Measurements from ENCODE around the gene ITIH4. TPM values are rescaled to one million over a fixed set of nuclear protein-coding genes. Genes with fewer than 3 reads are reported as not detected.

ITIH4 gene
- total RNA-seq, 4 donors from 2014 or later = 2.0 to 4.6 (median 2.8) TPM

- H3K9me3 ChIP-seq = no peaks in the 10 kb centered on the region
- TF ChIP-seq EP300 (IDR thresholded peaks at IDR 0.05) (no peak), POLR2AphosphoS5 (IDR thresholded peaks at IDR 0.05) (no peak), POLR2A (IDR thresholded peaks at IDR 0.05; ENCODE audit: low read depth) (no peak), CTCF (IDR thresholded peaks at IDR 0.05) (no peak)
- 94% methylated on average over 2 of the region's 5 CpGs for WGBS
- H3K27me3 ChIP-seq = peaks cover 0 to 5% (median 0%) of the 10 kb centered on the region in 4 donors
- intact Hi-C loops (cut with DNase I) = no loop called here
- no peaks in the 10 kb centered on the region for H3K36me3 ChIP-seq
- H3K27ac ChIP-seq (replicated peaks in 1 of 4) = no peak overlapping the region
- no peak for DNase-seq (ENCODE audit: extremely low spot score)
- no peak overlapping the region for H3K4me3 ChIP-seq
- H3K4me1 ChIP-seq = no peaks in the 10 kb centered on the region
Observed at GRCh38 chr3:52784931-52785590, 45.4 kb downstream of the ITIH4 start.

GRCh38 chr3:52784021-52784621 lies 46.4 kb downstream of the ITIH4 start:
- H3K4me3 ChIP-seq = no peak overlapping the region
- H3K4me1 ChIP-seq = no peaks in the 10 kb centered on the region
- peaks cover 0 to 5% (median 0%) of the 10 kb centered on the region in 4 donors for H3K27me3 ChIP-seq
- H3K36me3 ChIP-seq = no peaks in the 10 kb centered on the region
- intact Hi-C loops (cut with DNase I) = no loop called here
- H3K9me3 ChIP-seq = no peaks in the 10 kb centered on the region
- no peak for TF ChIP-seq EP300 (IDR thresholded peaks at IDR 0.05)
- TF ChIP-seq CTCF (IDR thresholded peaks at IDR 0.05) = no peak
- TF ChIP-seq POLR2A (IDR thresholded peaks at IDR 0.05; ENCODE audit: low read depth) = no peak
- TF ChIP-seq POLR2AphosphoS5 (IDR thresholded peaks at IDR 0.05) = no peak
- no peak for DNase-seq (ENCODE audit: extremely low spot score)
- 83% methylated on average over 14 of the region's 18 CpGs for WGBS
- no peak overlapping the region for H3K27ac ChIP-seq (replicated peaks in 1 of 4)

GRCh38 chr3:52783211-52783555 lies 47.3 kb downstream of the ITIH4 start:
- H3K9me3 ChIP-seq = no peaks in the 10 kb centered on the region
- H3K27ac ChIP-seq (replicated peaks in 1 of 4) = no peak overlapping the region
- 84% methylated on average over 2 of the region's 3 CpGs for WGBS
- no peak overlapping the region for H3K4me3 ChIP-seq
- TF ChIP-seq POLR2A (IDR thresholded peaks at IDR 0.05; ENCODE audit: low read depth) (no peak), POLR2AphosphoS5 (IDR thresholded peaks at IDR 0.05) (no peak), CTCF (IDR thresholded peaks at IDR 0.05) (peak in 1 of 3 experiments; percentile 11), EP300 (IDR thresholded peaks at IDR 0.05) (no peak)
- H3K4me1 ChIP-seq = no peaks in the 10 kb centered on the region
- intact Hi-C loops (cut with DNase I) = no loop called here
- H3K27me3 ChIP-seq = peaks cover 0 to 5% (median 0%) of the 10 kb centered on the region in 4 donors
- no peaks in the 10 kb centered on the region for H3K36me3 ChIP-seq
- DNase-seq (ENCODE audit: extremely low spot score) = no peak

GRCh38 chr3:52782412-52783210 lies 47.9 kb downstream of the ITIH4 start:
- WGBS = 69% methylated on average over 12 of the region's 12 CpGs
- no peak overlapping the region for H3K4me3 ChIP-seq
- H3K36me3 ChIP-seq = no peaks in the 10 kb centered on the region
- no peak for DNase-seq (ENCODE audit: extremely low spot score)
- no peak overlapping the region for H3K27ac ChIP-seq (replicated peaks in 1 of 4)
- H3K4me1 ChIP-seq = no peaks in the 10 kb centered on the region
- no peak for TF ChIP-seq POLR2A (IDR thresholded peaks at IDR 0.05; ENCODE audit: low read depth)
- no peak for TF ChIP-seq POLR2AphosphoS5 (IDR thresholded peaks at IDR 0.05)
- TF ChIP-seq EP300 (IDR thresholded peaks at IDR 0.05) = no peak
- TF ChIP-seq CTCF (IDR thresholded peaks at IDR 0.05) = no peak
- intact Hi-C loops (cut with DNase I) = no loop called here
- H3K27me3 ChIP-seq = peaks cover 0 to 5% (median 0%) of the 10 kb centered on the region in 4 donors
- no peaks in the 10 kb centered on the region for H3K9me3 ChIP-seq

Data from esophagus muscularis mucosa (tissue), 4 donors.